H1 (cell line): ENCODE measurements around the gene EEIG2. TPM values are rescaled to one million over a fixed set of nuclear protein-coding genes. Genes with fewer than 3 reads are reported as not detected.

Experiments used
- CTCF ChIA-PET: fragments of 300-600 bp; sonication (Branson Sonifier 250); formaldehyde crosslinking; loops from one replicate; lab custom pipeline; 2021; ENCODE audit not compliant: partially characterized antibody; lab: Charles Lee
- POLR2A ChIA-PET: fragments of 300-600 bp; sonication (Branson Sonifier 250); formaldehyde crosslinking; loops from one replicate; lab custom pipeline; 2021; ENCODE audit warnings: inconsistent platforms; ENCODE audit not compliant: partially characterized antibody; lab: Charles Lee
- DNase-seq, 2 experiments: peaks; one replicate each; pipeline versions ENCODE4 v3.0.0 to v3.0.0-alpha.2; 2010 to 2022; ENCODE audit warnings: low spot score in 2 of 2, low read depth in 1 of 2, mixed read lengths in 1 of 2
- FAIRE-seq: peaks from 2 replicates; lab custom pipeline; 2011; peaks lifted over from hg19 to GRCh38; lab: Jason Lieb, UNC
- H2AFZ ChIP-seq: 2 replicates; pipeline ENCODE4 v1.8.1; 2012; ENCODE audit warnings: low read length, inconsistent platforms
- H2AK5ac ChIP-seq: 2 replicates; pipeline ENCODE4 v1.6.1; 2013; ENCODE audit warnings: low read depth, low read length
- H2BK120ac ChIP-seq: replicated peaks from 2 replicates; pipeline ENCODE3; 2013; ENCODE audit warnings: low read depth, low read length, inconsistent platforms
- H2BK12ac ChIP-seq: 2 replicates; pipeline ENCODE4 v1.6.1; 2013; ENCODE audit warnings: low read depth, low read length
- H2BK15ac ChIP-seq: 2 replicates; pipeline ENCODE4 v1.6.1; 2013; ENCODE audit warnings: low read length
- H2BK20ac ChIP-seq: 2 replicates; pipeline ENCODE4 v1.6.1; 2013; ENCODE audit warnings: low read length
- H2BK5ac ChIP-seq: 2 replicates; pipeline ENCODE4 v1.6.1; 2013; ENCODE audit warnings: low read depth, low read length
- H3K14ac ChIP-seq: 2 replicates; pipeline ENCODE4 v1.6.1; 2013; ENCODE audit warnings: inconsistent platforms; ENCODE audit not compliant: insufficient read length
- H3K18ac ChIP-seq: 2 replicates; pipeline ENCODE4 v1.6.1; 2013; ENCODE audit warnings: low read length; ENCODE audit errors: extremely low read depth
- H3K23ac ChIP-seq: 2 replicates; pipeline ENCODE4 v1.6.1; 2013; ENCODE audit warnings: inconsistent platforms; ENCODE audit not compliant: insufficient read length
- H3K23me2 ChIP-seq: 2 replicates; pipeline ENCODE4 v1.6.1; 2013; ENCODE audit warnings: low read depth, low read length
- H3K27ac ChIP-seq: 2 replicates; pipeline ENCODE4 v1.6.1; 2011; ENCODE audit warnings: low read depth, low read length, inconsistent platforms
- H3K27me3 ChIP-seq, 4 experiments: replicated peaks in 1 of 4; 1 replicate in 1 of 4; 2 replicates in 3 of 4; pipeline versions ENCODE4 v1.6.1 to v1.8.1; 2011 to 2013; ENCODE audit warnings: low read length in 3 of 4, mild to moderate bottlenecking in 3 of 4, inconsistent platforms in 2 of 4, mixed read lengths in 2 of 4, moderate library complexity in 1 of 4; ENCODE audit not compliant: control insufficient read depth in 3 of 4, insufficient read depth in 3 of 4; ENCODE audit errors: extremely low read depth in 1 of 4
- H3K36me3 ChIP-seq, 4 experiments: 2 replicates each; pipeline versions ENCODE4 v1.6.1 to v1.8.1; 2011 to 2013; ENCODE audit warnings: mild to moderate bottlenecking in 4 of 4, low read length in 3 of 4, moderate library complexity in 2 of 4, control low read depth in 1 of 4, inconsistent platforms in 1 of 4; ENCODE audit not compliant: insufficient read depth in 4 of 4, control insufficient read depth in 2 of 4
- H3K4ac ChIP-seq: replicated peaks from 2 replicates; pipeline ENCODE3; 2013; ENCODE audit warnings: low read length, low read depth, mixed read lengths, inconsistent platforms; ENCODE audit not compliant: insufficient read length
- H3K4me1 ChIP-seq, 4 experiments: replicated peaks in 1 of 4; 1 replicate in 1 of 4; 2 replicates in 3 of 4; pipeline versions ENCODE4 v1.6.1 to v1.8.1; 2011 to 2013; ENCODE audit warnings: low read length in 3 of 4, inconsistent platforms in 2 of 4, mixed read lengths in 1 of 4; ENCODE audit not compliant: insufficient read depth in 4 of 4, control insufficient read depth in 3 of 4
- H3K4me2 ChIP-seq, 2 experiments: 2 replicates each; pipeline versions ENCODE4 v1.6.1 to v1.8.1; 2011 to 2013; ENCODE audit warnings: low read depth in 2 of 2, low read length in 2 of 2, control low read depth in 1 of 2, inconsistent platforms in 1 of 2, mild to moderate bottlenecking in 1 of 2; ENCODE audit not compliant: insufficient read depth in 1 of 2
- H3K4me3 ChIP-seq, 4 experiments: fragments of 200-600, 300-600 bp in 1 of 4; sonication (generic), shearing (Covaris generic), sonication (Bioruptor Twin) in 1 of 4; 2 replicates each; pipeline versions ENCODE4 v1.5.1 to v1.8.1; 2011 to 2016; ENCODE audit warnings: low read length in 4 of 4, low read depth in 3 of 4, control low read depth in 2 of 4, inconsistent platforms in 2 of 4, mild to moderate bottlenecking in 2 of 4, mixed read lengths in 1 of 4, moderate library complexity in 1 of 4; ENCODE audit not compliant: insufficient read depth in 2 of 4; ENCODE audit errors: extremely low read depth in 1 of 4
- H3K56ac ChIP-seq: replicated peaks from 2 replicates; pipeline ENCODE3; 2013; ENCODE audit warnings: low read depth, mild to moderate bottlenecking, mixed read lengths, low read length, inconsistent platforms; ENCODE audit not compliant: insufficient read length
- H3K79me1 ChIP-seq: 2 replicates; pipeline ENCODE4 v1.6.1; 2013; ENCODE audit warnings: low read depth, low read length, control low read depth
- H3K79me2 ChIP-seq, 2 experiments: 2 replicates each; pipeline versions ENCODE4 v1.6.1 to v1.8.1; 2012 to 2013; ENCODE audit warnings: low read length in 2 of 2, mild to moderate bottlenecking in 2 of 2, inconsistent platforms in 1 of 2; ENCODE audit not compliant: insufficient read depth in 2 of 2, control insufficient read depth in 1 of 2
- H3K9ac ChIP-seq, 4 experiments: replicated peaks in 1 of 4; 1 replicate in 1 of 4; 2 replicates in 3 of 4; pipeline versions ENCODE4 v1.6.1 to v1.8.1; 2011 to 2013; ENCODE audit warnings: low read depth in 3 of 4, low read length in 3 of 4, control low read depth in 2 of 4, mild to moderate bottlenecking in 2 of 4, moderate library complexity in 2 of 4, inconsistent platforms in 1 of 4; ENCODE audit errors: extremely low read depth in 1 of 4
- H3K9me3 ChIP-seq, 2 experiments: 2 replicates each; pipeline versions ENCODE4 v1.6.1 to v1.8.1; 2012 to 2013; ENCODE audit warnings: mild to moderate bottlenecking in 2 of 2, moderate library complexity in 2 of 2, control low read depth in 1 of 2, inconsistent platforms in 1 of 2, low read depth in 1 of 2, low read length in 1 of 2, mixed read lengths in 1 of 2; ENCODE audit not compliant: insufficient read depth in 2 of 2
- H4K20me1 ChIP-seq, 2 experiments: replicated peaks in 1 of 2; 2 replicates each; pipeline versions ENCODE3 to v1.8.1; 2011 to 2013; ENCODE audit warnings: inconsistent platforms in 2 of 2, low read length in 2 of 2, mild to moderate bottlenecking in 1 of 2; ENCODE audit not compliant: insufficient read depth in 2 of 2, control insufficient read depth in 1 of 2
- H4K5ac ChIP-seq: 2 replicates; pipeline ENCODE4 v1.6.1; 2013; ENCODE audit warnings: low read length, low read depth, mixed read lengths, inconsistent platforms; ENCODE audit not compliant: insufficient read length
- H4K8ac ChIP-seq: 2 replicates; pipeline ENCODE4 v1.8.0; 2013; ENCODE audit warnings: mild to moderate bottlenecking, moderate library complexity, low read length, inconsistent platforms; ENCODE audit not compliant: insufficient read depth; ENCODE audit errors: extremely low read depth
- H4K91ac ChIP-seq: replicated peaks from 2 replicates; pipeline ENCODE3; 2013; ENCODE audit warnings: low read length, mixed read lengths, inconsistent platforms; ENCODE audit not compliant: insufficient read length
- BACH1 ChIP-seq: IDR thresholded peaks from 2 replicates; pipeline ENCODE4 v1.6.1; 2012; ENCODE audit warnings: low read length, improper control_type of control experiment
- BCL11A ChIP-seq, 2 experiments: IDR thresholded peaks; one replicate each; pipeline ENCODE4 v1.6.1; 2011; ENCODE audit warnings: low read depth in 2 of 2, low read length in 2 of 2, mild to moderate bottlenecking in 2 of 2
- CBX5 ChIP-seq: fragments of 300-800, 300-1000 bp; sonication (generic); IDR thresholded peaks from 2 replicates; pipeline ENCODE4 v1.7.1; 2016; ENCODE audit warnings: antibody characterized with exemption, low read length, low read depth
- CREB1 ChIP-seq: IDR thresholded peaks from 2 replicates; pipeline ENCODE4 v1.6.1; 2012; ENCODE audit warnings: inconsistent platforms
- CTBP2 ChIP-seq: IDR thresholded peaks from 2 replicates; pipeline ENCODE4 v1.7.0; 2011; ENCODE audit warnings: borderline replicate concordance, mild to moderate bottlenecking, moderate library complexity, mixed read lengths, low read length; ENCODE audit not compliant: insufficient read depth, insufficient read length
- HDAC6 ChIP-seq: IDR thresholded peaks from one replicate; pipeline ENCODE4 v1.7.1; 2012; ENCODE audit warnings: low read depth, mild to moderate bottlenecking, inconsistent platforms, low read length, moderate library complexity
- MAX ChIP-seq: IDR thresholded peaks from 2 replicates; pipeline ENCODE4 v1.6.1; 2012; ENCODE audit warnings: inconsistent platforms
- POLR2A ChIP-seq, 2 experiments: IDR thresholded peaks; 1 replicate in 1 of 2; 2 replicates in 1 of 2; pipeline ENCODE4 v1.6.1; 2011; ENCODE audit warnings: low read depth in 2 of 2, low read length in 2 of 2, mild to moderate bottlenecking in 2 of 2; ENCODE audit errors: control extremely low read depth in 1 of 2
- POLR2AphosphoS5 ChIP-seq: IDR thresholded peaks from 2 replicates; pipeline ENCODE4 v1.6.1; 2011; ENCODE audit warnings: low read depth, low read length
- POU5F1 ChIP-seq: IDR thresholded peaks from 2 replicates; pipeline ENCODE4 v1.6.1; 2011; ENCODE audit warnings: low read depth, mild to moderate bottlenecking, low read length, moderate library complexity
- RXRA ChIP-seq: IDR thresholded peaks from 2 replicates; pipeline ENCODE4 v1.6.1; 2011; ENCODE audit warnings: low read depth, mild to moderate bottlenecking, low read length, moderate library complexity; ENCODE audit not compliant: insufficient read depth
- SP4 ChIP-seq: IDR thresholded peaks from 2 replicates; pipeline ENCODE4 v1.6.1; 2012; ENCODE audit warnings: low read length, inconsistent platforms
- TAF7 ChIP-seq: optimal IDR thresholded peaks from 2 replicates; pipeline ENCODE3; 2011; ENCODE audit warnings: low read depth, mild to moderate bottlenecking, inconsistent platforms, low read length, moderate library complexity, borderline replicate concordance
- TBP ChIP-seq: IDR thresholded peaks from 2 replicates; pipeline ENCODE4 v1.6.1; 2011; ENCODE audit warnings: low read depth, low read length, improper control_type of control experiment
- ZNF274 ChIP-seq: IDR thresholded peaks from 2 replicates; pipeline ENCODE4 v1.7.0; 2012; ENCODE audit warnings: low read length, borderline replicate concordance; ENCODE audit errors: extremely low read depth
- polyA plus RNA-seq, 7 experiments: library from polyadenylated mRNA; depleted of rRNA in 3 of 7; stranded (reverse) in 5 of 7; unstranded in 2 of 7; fragments of >200 nt in 5 of 7; fragments of 200-250 nt in 2 of 7; gene quantifications; 1 replicate in 5 of 7; 2 replicates in 1 of 7; 4 replicates in 1 of 7; pipeline versions ENCODE4 v1.2.1 to v1.2.3, GENCODE V29; 2011 to 2013; ENCODE audit warnings: missing spikeins in 2 of 7, mixed read lengths in 2 of 7
- total RNA-seq: library from RNA; stranded (reverse); fragmentation: NEBNext Ultra II Directional; extraction: Animal tissue kit (Norgen Biotek cat#: 25700); gene quantifications from 2 replicates; pipeline ENCODE4 v1.2.1, GENCODE V29; 2021

The EEIG2 gene
- total and polyA plus RNA-seq, 2 of the 8 experiments (the other 6 are each of a cell fraction or from before 2014, with no cell fraction given), result 6.1 to 20.1 TPM

- Histone ChIP-seq H2BK20ac (no peak overlapping the region), H3K27ac (no peak overlapping the region), H3K56ac (no peak overlapping the region), H2BK120ac (no peak overlapping the region), H3K27me3 (no peaks in the 10 kb centered on the region), H3K4me3 (no peak overlapping the region), H3K9me3 (no peaks in the 10 kb centered on the region), H2BK12ac (no peak overlapping the region), H3K4ac (no peak overlapping the region), H2BK5ac (no peak overlapping the region), H4K8ac (no peak overlapping the region), H2AK5ac (no peak overlapping the region), H3K23me2 (peaks cover 7% of the 10 kb centered on the region; the same call in 1 of the 2 replicates), H3K9ac (no peak overlapping the region), H4K5ac (no peak overlapping the region), H3K18ac (no peak overlapping the region), H3K23ac (no peak overlapping the region), H3K79me2 (no peaks in the 10 kb centered on the region), H4K91ac (no peak overlapping the region), H3K4me2 (no peak overlapping the region), H3K14ac (no peak overlapping the region), H3K4me1 (peaks cover 0 to 10% (median 3%) of the 10 kb centered on the region in 4 experiments; a peak in 5 of 7 replicates), H2BK15ac (no peak overlapping the region), H4K20me1 (no peaks in the 10 kb centered on the region), H3K36me3 (no peaks in the 10 kb centered on the region), H2AFZ (no peak overlapping the region), H3K79me1 (no peaks in the 10 kb centered on the region)
- ChIA-PET CTCF (no interaction called here), POLR2A (no interaction called here)
- DNase-seq (no peak), FAIRE-seq (no peak)
- TF ChIP-seq SP4, result no peak
- no peak for TF ChIP-seq CREB1
- no peak for TF ChIP-seq POLR2AphosphoS5
- TF ChIP-seq BACH1, result no peak
- no peak for TF ChIP-seq TAF7
- no peak for TF ChIP-seq BCL11A (IDR thresholded peaks at IDR 0.05; ENCODE audit: low read depth in 2 of 2, low read length in 2 of 2)
- no peak for TF ChIP-seq MAX
- TF ChIP-seq TBP, result no peak
- no peak for TF ChIP-seq RXRA
- no peak for TF ChIP-seq POLR2A (IDR thresholded peaks at IDR 0.05; ENCODE audit: control extremely low read depth in 1 of 2, low read depth in 2 of 2, low read length in 2 of 2)
- TF ChIP-seq POU5F1, result no peak
- TF ChIP-seq CTBP2, result no peak
- TF ChIP-seq CBX5, result no peak
- no peak for TF ChIP-seq ZNF274
- TF ChIP-seq HDAC6, result no peak
Measured at GRCh38 chr1:108556066-108556465, 3.8 kb upstream of the EEIG2 start.
